ENCODE results near the gene SYN1.

DNA sequence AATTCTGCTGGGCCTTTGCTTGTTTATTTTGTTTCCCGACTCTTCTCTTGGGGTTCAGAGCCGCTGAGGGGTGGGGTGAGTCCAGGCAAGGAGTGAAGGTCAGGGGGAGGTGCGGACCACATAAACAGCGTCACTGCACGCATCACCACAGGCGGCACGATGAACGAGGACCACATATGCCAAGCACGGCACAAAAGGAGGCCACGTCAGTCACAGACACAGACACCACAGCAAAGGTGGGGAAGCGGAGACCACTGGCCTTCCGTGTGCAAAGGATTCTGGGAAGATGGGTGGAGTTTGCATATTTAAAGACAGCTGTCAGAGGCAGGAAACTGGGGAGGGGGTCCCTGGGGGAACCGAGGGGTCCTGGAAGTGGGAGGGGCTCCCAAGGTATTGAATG is 47.8 kb downstream of the SYN1 start:
- TF ChIP-seq, protein P1, sequence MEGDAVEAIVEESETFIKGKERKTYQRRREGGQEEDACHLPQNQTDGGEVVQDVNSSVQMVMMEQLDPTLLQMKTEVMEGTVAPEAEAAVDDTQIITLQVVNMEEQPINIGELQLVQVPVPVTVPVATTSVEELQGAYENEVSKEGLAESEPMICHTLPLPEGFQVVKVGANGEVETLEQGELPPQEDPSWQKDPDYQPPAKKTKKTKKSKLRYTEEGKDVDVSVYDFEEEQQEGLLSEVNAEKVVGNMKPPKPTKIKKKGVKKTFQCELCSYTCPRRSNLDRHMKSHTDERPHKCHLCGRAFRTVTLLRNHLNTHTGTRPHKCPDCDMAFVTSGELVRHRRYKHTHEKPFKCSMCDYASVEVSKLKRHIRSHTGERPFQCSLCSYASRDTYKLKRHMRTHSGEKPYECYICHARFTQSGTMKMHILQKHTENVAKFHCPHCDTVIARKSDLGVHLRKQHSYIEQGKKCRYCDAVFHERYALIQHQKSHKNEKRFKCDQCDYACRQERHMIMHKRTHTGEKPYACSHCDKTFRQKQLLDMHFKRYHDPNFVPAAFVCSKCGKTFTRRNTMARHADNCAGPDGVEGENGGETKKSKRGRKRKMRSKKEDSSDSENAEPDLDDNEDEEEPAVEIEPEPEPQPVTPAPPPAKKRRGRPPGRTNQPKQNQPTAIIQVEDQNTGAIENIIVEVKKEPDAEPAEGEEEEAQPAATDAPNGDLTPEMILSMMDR (IDR thresholded peaks at IDR 0.05), result no peak
- no peak for TF ChIP-seq EZH2phosphoT487 (IDR thresholded peaks at IDR 0.05)

Measured in neural progenitor cell (in vitro differentiated cells).